Effector memory CD8-positive, alpha-beta T cell (primary cell): ENCODE measurements around the gene WSCD2.

ENCODE experiments used
- ATAC-seq: fragments of 150-1000 bp; cut with Tn5 transposase; replicated peaks from 2 replicates; pipeline ENCODE4 v1.10.0; 2021; ENCODE audit warnings: mild to moderate bottlenecking, moderate library complexity
- DNase-seq, 3 experiments: peaks; one replicate each; pipeline ENCODE4 v3.0.0; 2021
- H3K27ac Mint-ChIP-seq, 2 donors: one replicate each; pipeline ENCODE4 v1.8.0; 2022; ENCODE audit warnings: mild to moderate bottlenecking in 2 of 2, mixed read lengths in 2 of 2, moderate library complexity in 2 of 2
- H3K27me3 Mint-ChIP-seq, 2 donors: one replicate each; pipeline ENCODE4 v1.8.0; 2022; ENCODE audit warnings: mixed read lengths in 2 of 2
- H3K36me3 Mint-ChIP-seq: one replicate; pipeline ENCODE4 v1.8.0; 2022; ENCODE audit warnings: mild to moderate bottlenecking, moderate library complexity, mixed read lengths; ENCODE audit not compliant: insufficient read depth
- H3K4me1 Mint-ChIP-seq, 2 donors: one replicate each; pipeline ENCODE4 v1.8.0; 2022; ENCODE audit warnings: low read depth in 2 of 2, mixed read lengths in 2 of 2
- H3K4me3 Mint-ChIP-seq, 2 donors: one replicate each; pipeline ENCODE4 v1.8.0; 2022; ENCODE audit warnings: mild to moderate bottlenecking in 2 of 2, mixed read lengths in 2 of 2, moderate library complexity in 2 of 2
- H3K9me3 Mint-ChIP-seq, 2 donors: one replicate each; pipeline ENCODE4 v1.8.0; 2022; ENCODE audit warnings: mixed read lengths in 2 of 2

Gene WSCD2

DNA sequence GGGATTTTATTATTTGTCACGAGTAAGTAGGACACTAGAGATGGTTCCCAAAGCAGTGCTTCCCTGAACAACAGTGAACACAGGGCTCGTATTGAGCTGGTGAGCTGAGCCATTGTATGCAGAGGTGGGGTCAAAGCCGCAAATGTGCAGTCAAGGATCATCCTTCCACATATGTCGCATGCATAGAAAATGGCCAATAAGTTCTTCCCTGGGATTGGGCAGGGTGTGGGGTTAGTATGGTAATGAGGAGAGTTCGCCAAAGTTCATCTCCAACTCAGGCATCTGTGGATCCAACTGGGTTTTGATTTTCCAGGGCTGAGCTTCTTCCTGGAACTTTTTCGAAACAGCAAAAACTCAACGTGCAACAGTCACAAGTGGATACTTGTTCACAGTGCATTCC is 123.4 kb downstream of the WSCD2 start:
- Mint-ChIP-seq H3K27ac (no peak overlapping the region), H3K4me1 (peaks cover 0 to 8% of the 10 kb centered on the region in 2 donors), H3K9me3 (no peaks in the 10 kb centered on the region), H3K27me3 (peaks cover 41 to 67% of the 10 kb centered on the region in 2 donors), H3K4me3 (no peak overlapping the region), H3K36me3 (no peaks in the 10 kb centered on the region)
- DNase-seq, result no peak
- no peak for ATAC-seq

DNA sequence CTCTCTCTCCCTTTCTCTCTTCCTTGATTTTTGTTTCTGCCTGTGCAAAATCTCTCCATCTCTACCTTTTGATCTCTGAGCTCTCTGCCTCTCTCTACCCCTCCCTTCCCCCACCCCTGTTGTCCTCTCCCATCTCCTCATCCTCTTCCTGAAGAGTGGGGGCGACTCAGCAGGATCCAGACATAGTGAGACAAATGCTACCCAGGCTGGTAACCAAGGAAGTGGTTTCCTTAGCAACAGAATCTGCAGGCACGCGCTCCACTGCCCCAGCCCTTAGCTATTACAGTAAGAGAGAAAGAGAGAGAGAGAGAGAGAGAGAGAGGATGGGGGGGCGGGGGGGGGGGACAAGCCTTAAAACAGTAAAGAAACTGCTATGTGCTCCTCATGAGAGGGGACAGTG is 124.5 kb downstream of the WSCD2 start:
- Mint-ChIP-seq H3K4me1 (peaks cover 0 to 8% of the 10 kb centered on the region in 2 donors), H3K36me3 (no peaks in the 10 kb centered on the region), H3K27me3 (peaks cover 39 to 56% of the 10 kb centered on the region in 2 donors), H3K27ac (peak overlapping the region in 1 of 2 donors; percentile 45), H3K9me3 (no peaks in the 10 kb centered on the region), H3K4me3 (peak overlapping the region in 1 of 2 donors; percentile 24)
- ATAC-seq (no peak), DNase-seq (no peak)

DNA sequence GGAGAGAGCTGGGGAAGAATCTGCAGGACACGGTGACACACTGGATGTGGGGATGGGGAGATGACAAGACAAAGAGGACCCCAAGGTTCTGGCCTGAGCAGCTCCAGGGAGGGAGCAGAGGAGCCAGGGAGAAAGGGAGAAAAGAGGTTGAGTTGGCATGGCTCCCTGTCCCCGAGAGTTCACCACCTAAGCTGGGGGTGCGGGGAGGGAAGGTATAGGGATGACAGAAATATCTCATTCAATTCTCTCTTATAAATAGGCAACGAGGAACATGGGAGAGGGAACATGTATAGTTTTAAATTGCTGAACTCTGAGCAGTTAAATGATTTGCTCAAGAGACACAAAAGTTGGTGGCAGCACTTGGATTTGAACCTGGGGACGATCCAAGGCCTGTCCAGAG is 124.9 kb downstream of the WSCD2 start:
- peak overlapping the region in 1 of 2 donors; percentile 45 for H3K27ac Mint-ChIP-seq
- DNase-seq, result no peak
- no peak overlapping the region for H3K4me3 Mint-ChIP-seq
- no peaks in the 10 kb centered on the region for H3K36me3 Mint-ChIP-seq
- H3K27me3 Mint-ChIP-seq, result peaks cover 34 to 51% of the 10 kb centered on the region in 2 donors
- no peak for ATAC-seq
- H3K9me3 Mint-ChIP-seq, result no peaks in the 10 kb centered on the region
- peaks cover 0 to 8% of the 10 kb centered on the region in 2 donors for H3K4me1 Mint-ChIP-seq

DNA sequence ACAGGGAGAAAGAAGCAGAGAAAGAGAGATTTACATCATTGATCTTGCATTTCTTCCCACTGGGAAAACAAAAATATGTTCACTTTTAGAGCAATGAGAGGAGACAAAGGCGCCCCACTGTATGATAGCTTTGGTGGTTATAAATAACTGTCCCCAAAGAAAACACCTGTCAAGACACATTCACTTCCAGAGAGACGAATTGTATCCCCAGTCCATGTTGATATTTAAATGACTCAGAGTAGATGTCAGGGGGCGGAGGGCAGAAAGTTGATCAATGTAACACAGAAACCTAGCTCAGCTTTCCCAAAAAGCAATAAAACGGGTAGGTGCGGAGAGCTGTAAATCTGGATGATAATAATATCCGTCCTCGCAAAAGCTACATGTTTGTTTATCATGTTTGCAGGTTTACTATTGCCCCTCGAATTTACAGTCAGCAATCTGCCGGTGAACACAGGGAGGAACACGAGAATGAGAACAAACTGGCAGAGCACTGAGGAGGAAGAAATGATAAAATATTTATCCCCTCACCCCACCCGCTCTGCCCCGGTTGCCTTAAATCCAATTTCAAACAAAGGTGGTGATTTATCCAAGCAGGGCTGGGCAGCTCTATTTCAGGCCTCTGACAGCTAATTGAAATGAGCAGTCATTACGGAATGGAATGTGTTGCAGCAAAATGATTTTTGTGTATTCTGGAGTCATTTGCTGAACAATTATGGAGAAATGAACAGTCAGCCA is 125.6 kb downstream of the WSCD2 start:
- H3K4me3 Mint-ChIP-seq, result no peak overlapping the region
- peaks cover 28 to 45% of the 10 kb centered on the region in 2 donors for H3K27me3 Mint-ChIP-seq
- ATAC-seq (no peak), DNase-seq (no peak)
- no peaks in the 10 kb centered on the region for H3K9me3 Mint-ChIP-seq
- H3K4me1 Mint-ChIP-seq, result peaks cover 0 to 8% of the 10 kb centered on the region in 2 donors
- no peaks in the 10 kb centered on the region for H3K36me3 Mint-ChIP-seq
- H3K27ac Mint-ChIP-seq, result no peak overlapping the region

DNA sequence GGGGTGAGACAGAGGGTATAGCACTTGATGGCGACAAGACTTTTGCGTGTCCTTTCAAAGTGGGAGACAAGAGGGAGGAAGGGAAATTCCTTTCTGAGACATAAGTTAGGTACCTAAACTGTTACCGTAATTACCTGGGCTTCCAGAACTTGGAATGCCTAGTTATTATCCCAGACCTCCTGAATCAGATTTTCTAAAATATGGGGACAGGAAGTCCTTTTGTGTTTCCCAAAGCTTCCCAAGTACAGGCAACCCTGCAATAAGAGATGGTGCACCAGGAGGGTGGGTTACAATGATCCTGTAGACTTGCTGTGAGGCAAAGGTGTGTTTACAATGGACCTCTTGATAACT is 126.1 kb downstream of the WSCD2 start:
- Mint-ChIP-seq H3K9me3 (peaks cover 1 to 2% of the 10 kb centered on the region in 2 donors), H3K27me3 (peaks cover 23 to 39% of the 10 kb centered on the region in 2 donors), H3K36me3 (no peaks in the 10 kb centered on the region), H3K27ac (no peak overlapping the region), H3K4me1 (peaks cover 0 to 8% of the 10 kb centered on the region in 2 donors), H3K4me3 (no peak overlapping the region)
- DNase-seq, result no peak
- no peak for ATAC-seq

DNA sequence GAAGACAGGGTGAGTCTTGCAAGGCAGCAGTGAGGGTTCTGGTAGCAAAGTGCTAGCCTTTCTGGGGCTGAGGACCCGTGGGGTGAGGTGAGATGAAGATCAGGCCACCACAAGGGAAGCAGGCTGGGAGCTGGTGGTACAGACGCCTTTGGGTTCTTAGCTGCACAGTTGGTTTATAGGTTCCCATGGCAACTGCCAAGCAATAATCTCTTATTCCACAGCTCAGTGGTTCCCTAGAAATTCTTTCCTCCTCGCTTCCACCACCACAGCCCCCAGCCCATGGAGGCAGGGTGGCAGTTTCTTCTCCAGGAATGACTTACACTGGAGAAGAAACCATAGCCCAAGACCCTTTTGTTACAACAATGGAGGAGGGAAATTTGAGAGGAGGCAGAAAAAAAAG is 127.9 kb downstream of the WSCD2 start:
- ATAC-seq, result no peak
- no peak for DNase-seq
- Mint-ChIP-seq H3K36me3 (no peaks in the 10 kb centered on the region), H3K27ac (no peak overlapping the region), H3K4me1 (peaks cover 0 to 8% of the 10 kb centered on the region in 2 donors), H3K27me3 (peaks cover 9 to 22% of the 10 kb centered on the region in 2 donors), H3K4me3 (no peak overlapping the region), H3K9me3 (peaks cover 4 to 7% of the 10 kb centered on the region in 2 donors)

DNA sequence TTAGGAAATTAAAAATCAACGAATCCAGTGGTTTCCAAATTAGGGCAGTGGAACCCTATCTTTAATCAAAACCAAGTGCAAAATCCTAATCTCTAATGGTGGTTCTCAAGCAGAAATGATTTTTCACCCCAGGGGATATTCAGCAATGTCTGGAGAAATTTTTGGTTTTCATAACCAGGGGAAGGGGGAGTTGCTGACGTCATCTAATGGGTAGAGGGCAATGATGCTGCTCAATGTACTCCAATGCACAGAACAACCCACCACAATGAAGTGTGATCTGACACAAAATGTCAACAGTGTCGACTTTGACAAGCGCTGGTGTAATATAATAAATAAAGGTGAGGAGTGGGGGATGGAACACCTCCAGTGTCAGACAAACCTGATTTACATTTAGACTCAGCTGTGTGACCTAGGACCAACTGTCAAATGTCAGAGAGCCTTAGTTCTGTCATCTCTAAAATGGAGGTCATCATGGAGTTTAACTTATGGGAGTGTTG is 128.6 kb downstream of the WSCD2 start:
- no peak overlapping the region for H3K27ac Mint-ChIP-seq
- no peak for DNase-seq
- peaks cover 0 to 8% of the 10 kb centered on the region in 2 donors for H3K4me1 Mint-ChIP-seq
- no peak overlapping the region for H3K4me3 Mint-ChIP-seq
- peaks cover 4 to 7% of the 10 kb centered on the region in 2 donors for H3K9me3 Mint-ChIP-seq
- peaks cover 9 to 21% of the 10 kb centered on the region in 2 donors for H3K27me3 Mint-ChIP-seq
- H3K36me3 Mint-ChIP-seq, result no peaks in the 10 kb centered on the region
- ATAC-seq, result no peak

DNA sequence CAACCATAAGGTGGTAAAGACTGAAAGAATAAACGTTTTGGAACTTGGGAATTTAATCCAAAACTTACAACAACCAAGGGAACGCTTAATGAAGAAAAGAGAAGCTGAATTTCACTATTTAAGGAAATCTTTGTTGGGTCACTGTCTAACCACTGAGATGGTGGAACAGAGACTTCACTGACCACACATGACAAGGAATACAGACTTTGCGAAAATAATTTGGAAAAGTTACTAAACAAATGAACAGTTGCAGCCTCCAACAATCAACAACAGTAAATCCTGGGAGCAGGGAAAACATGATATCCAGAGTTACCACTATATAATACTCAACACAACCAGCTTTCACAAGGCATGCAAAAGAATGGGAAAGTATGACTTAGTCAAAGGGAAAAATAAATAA is 131.0 kb downstream of the WSCD2 start:
- ATAC-seq, result no peak
- Mint-ChIP-seq H3K27me3 (peaks cover 0 to 25% of the 10 kb centered on the region in 2 donors), H3K27ac (no peak overlapping the region), H3K4me1 (no peaks in the 10 kb centered on the region), H3K9me3 (peaks cover 4 to 7% of the 10 kb centered on the region in 2 donors), H3K36me3 (no peaks in the 10 kb centered on the region), H3K4me3 (no peak overlapping the region)
- no peak for DNase-seq

DNA sequence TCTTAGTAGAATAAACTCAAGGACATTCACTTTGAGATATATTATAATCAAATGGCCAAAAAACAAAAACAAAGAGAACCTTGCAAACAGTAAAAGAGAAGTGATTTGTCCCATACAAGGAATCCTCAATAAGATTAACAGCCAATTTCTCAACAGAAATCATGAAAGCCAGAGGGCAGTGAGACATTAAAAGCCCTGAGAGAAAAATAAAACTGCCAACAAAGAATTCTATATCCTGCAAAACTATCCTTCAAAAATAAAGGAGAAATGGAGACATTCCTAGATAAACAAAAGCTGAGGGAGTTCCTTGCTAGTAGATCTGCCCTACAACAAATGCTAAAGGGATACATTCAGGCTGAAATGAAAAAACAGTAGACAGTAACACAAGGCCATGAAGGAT is 131.9 kb downstream of the WSCD2 start:
- peaks cover 0 to 26% of the 10 kb centered on the region in 2 donors for H3K27me3 Mint-ChIP-seq
- no peak overlapping the region for H3K4me3 Mint-ChIP-seq
- no peak for DNase-seq
- no peak for ATAC-seq
- H3K27ac Mint-ChIP-seq, result no peak overlapping the region
- no peaks in the 10 kb centered on the region for H3K4me1 Mint-ChIP-seq
- peaks cover 4 to 7% of the 10 kb centered on the region in 2 donors for H3K9me3 Mint-ChIP-seq
- no peaks in the 10 kb centered on the region for H3K36me3 Mint-ChIP-seq

DNA sequence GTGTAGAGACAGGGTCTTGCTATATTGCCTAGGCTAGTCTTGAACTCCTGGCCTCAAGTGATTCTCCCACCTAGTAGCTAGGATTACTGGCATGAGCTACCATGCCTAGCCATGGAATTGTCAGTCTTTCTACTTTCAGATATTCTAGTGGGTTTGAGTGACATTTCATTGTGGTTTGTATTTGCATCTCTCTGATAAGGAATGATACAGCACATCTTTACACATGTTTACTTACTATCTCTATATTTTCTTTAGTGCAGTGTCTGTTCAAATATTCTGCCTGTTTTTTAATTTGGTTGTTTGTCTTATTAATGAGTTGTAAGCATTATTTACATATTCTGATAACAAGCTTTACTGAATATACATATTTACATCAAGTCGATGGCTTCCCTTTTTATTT is 136.4 kb downstream of the WSCD2 start:
- Mint-ChIP-seq H3K36me3 (no peaks in the 10 kb centered on the region), H3K27me3 (peaks cover 0 to 34% of the 10 kb centered on the region in 2 donors), H3K27ac (no peak overlapping the region), H3K9me3 (peaks cover 2 to 4% of the 10 kb centered on the region in 2 donors), H3K4me3 (no peak overlapping the region), H3K4me1 (peaks cover 0 to 9% of the 10 kb centered on the region in 2 donors)
- DNase-seq (no peak), ATAC-seq (no peak)

DNA sequence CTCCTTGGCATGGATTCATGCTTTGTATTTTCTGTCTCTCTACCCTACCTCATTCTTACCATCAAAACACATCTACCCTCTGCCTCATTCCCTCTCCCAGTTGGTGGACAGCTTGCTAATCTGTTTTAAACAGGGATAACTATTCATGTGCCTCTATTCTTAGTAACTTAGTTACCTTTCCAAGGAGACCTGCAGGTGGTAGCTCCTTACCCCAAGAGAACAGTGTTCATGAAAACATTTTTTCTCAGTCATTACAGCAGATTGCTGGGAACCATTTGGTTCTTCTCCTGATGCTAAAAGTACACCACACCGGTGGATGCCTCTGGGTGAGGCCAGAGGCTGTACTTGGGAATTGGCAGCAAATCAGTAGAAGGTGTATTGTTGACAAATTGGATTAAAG is 137.0 kb downstream of the WSCD2 start:
- Mint-ChIP-seq H3K9me3 (no peaks in the 10 kb centered on the region), H3K27ac (no peak overlapping the region), H3K4me1 (peaks cover 0 to 9% of the 10 kb centered on the region in 2 donors), H3K27me3 (peaks cover 0 to 34% of the 10 kb centered on the region in 2 donors), H3K4me3 (no peak overlapping the region), H3K36me3 (no peaks in the 10 kb centered on the region)
- DNase-seq (no peak), ATAC-seq (no peak)

DNA sequence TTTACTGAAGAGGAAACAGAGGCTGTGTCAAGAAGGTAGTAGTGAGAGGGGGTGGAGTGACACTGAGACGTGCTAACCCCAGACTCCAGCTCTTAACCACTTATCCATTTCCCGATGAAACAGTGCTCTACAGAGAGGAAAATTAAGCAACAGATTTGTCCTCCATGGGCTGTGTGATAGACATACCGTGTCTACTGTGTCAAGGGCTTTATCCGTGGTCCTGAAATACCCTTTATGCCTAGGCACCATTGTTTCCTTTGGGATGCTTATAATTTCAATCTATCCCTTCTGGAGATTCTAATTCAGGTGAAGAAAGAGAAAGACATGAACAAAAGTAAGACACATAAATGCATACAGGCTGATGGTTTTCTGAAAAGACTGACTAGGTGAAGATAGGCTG is 138.4 kb downstream of the WSCD2 start:
- DNase-seq (no peak), ATAC-seq (no peak)
- Mint-ChIP-seq H3K27ac (no peak overlapping the region), H3K4me1 (peaks cover 0 to 9% of the 10 kb centered on the region in 2 donors), H3K4me3 (no peak overlapping the region), H3K36me3 (no peaks in the 10 kb centered on the region), H3K9me3 (no peaks in the 10 kb centered on the region), H3K27me3 (peaks cover 0 to 32% of the 10 kb centered on the region in 2 donors)

DNA sequence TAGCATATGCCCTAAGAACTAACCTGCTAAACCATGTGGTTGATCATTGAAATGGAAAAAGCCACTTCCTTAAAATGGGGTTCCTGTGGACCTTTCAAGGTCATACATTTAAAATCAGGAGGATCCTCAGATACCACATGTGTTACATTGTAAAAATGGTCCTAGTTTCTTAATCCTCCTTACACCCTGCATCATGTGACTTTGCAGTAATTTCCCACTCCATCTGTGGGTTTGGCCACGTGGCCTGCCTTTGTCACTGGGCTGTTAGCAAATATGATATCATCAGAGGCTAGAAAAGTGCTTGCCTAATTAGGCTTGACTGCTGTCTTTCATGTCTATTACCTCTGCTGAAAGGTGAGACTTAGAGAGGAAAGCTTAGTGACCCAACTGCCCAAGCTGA is 139.3 kb downstream of the WSCD2 start:
- H3K27me3 Mint-ChIP-seq, result peaks cover 0 to 23% of the 10 kb centered on the region in 2 donors
- H3K36me3 Mint-ChIP-seq, result no peaks in the 10 kb centered on the region
- no peak overlapping the region for H3K4me3 Mint-ChIP-seq
- no peak overlapping the region for H3K27ac Mint-ChIP-seq
- ATAC-seq, result no peak
- DNase-seq, result no peak
- peaks cover 0 to 9% of the 10 kb centered on the region in 2 donors for H3K4me1 Mint-ChIP-seq
- H3K9me3 Mint-ChIP-seq, result no peaks in the 10 kb centered on the region

DNA sequence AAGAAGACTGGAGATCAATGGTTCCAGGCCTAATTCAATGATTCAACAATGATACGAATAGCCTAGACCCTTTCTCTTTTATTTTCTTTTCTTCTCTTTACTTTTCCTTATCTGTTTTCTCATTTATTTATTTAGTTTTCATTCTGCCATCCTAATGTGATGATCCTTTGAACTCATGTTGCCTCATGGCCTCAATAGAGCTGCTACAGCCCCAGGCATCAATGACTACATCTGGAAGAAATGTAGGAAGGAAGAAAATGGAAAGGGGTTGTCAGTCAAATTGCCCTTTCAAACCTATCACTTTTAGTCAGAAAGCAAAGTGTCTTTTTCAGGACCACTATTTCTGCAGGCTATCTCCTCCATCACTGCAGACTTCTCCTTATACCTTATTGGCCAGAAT is 140.1 kb downstream of the WSCD2 start:
- no peak for DNase-seq

More for the DNA sequence above, 140.1 kb downstream of the WSCD2 start:
- Mint-ChIP-seq H3K9me3 (no peaks in the 10 kb centered on the region), H3K36me3 (peaks cover 2% of the 10 kb centered on the region), H3K27me3 (peaks cover 0 to 21% of the 10 kb centered on the region in 2 donors), H3K4me3 (no peak overlapping the region), H3K27ac (no peak overlapping the region), H3K4me1 (peaks cover 0 to 9% of the 10 kb centered on the region in 2 donors)
- no peak for ATAC-seq
